ENCODE data around the gene FMN1.

FMN1 gene

DNA sequence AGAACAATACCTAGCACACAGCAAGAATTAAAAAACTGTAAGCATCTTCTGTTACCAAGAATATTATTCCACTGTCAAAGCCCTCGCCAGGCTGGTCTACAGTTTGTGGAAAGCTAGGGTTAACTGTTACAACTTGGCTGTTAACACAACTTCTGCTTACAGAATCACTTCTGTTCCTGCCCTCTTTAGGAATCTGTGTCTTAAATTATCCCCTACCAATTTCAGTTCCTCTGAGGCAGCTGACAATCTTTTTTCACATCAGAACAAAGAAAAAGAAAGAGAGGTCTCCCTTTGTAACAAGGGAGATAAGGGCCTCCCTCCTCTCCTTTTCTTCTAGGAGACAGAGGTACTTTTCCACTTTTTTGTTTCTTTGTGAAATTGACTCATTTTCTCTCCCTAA, 188.9 kb downstream of the FMN1 start:
- no peak for DNase-seq

DNA sequence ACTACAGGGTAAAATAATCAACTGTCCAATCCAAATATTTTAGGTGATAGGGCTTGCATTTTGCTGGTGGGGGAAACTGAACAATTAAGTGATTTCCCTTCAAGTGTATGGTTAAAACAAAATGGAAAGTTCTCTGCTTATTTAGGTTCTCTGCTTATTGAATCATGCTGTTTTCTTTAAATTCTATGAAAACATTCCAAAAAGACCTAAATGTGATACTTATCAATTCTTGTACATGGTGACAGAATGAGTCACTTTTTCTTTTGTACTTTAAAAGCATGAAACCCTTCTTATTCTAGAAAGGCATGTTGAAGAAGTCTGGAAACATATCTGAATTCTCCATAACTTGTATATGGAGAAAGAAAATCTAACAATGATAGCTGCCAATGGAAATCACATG, 192.6 kb downstream of the FMN1 start:
- DNase-seq: no peak

DNA sequence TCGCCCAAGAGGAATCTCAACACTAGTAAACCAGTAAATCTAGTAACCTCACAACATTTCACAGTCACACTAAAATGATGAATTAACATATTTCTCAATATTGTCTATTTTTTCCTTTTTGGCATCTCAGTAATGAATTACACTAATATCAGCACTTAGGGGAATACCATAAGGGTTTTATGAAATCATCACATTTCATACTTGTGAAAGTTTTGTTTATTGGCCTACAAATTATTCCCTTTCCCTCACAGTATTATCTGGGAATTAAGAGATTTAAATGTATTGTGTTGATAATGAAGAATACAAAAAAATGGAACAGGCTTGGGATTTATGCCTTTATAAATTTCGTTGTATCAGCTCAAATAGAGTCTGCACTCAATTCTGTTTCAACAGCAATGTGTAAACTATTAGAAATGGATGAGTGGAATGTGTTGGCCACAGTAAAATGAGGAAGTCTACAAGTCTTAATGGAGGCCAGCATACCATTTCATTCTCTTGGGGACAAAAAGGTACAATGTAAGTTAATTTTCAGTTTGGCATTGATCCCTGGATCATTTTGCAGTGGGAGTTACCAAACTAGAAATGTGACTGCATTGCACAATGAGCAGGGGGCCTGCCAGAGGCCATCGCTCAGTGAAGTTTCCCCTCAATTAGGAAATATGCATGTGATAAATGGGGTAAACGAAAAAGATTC, 195.4 kb downstream of the FMN1 start:
- peak; percentile 61 for DNase-seq

GRCh38 chr15:32998182-32998581, 196.3 kb downstream of the FMN1 start:
- DNase-seq: no peak

- DNase-seq: no peak
Measured at GRCh38 chr15:32994810-32995424, 199.6 kb downstream of the FMN1 start.

DNA sequence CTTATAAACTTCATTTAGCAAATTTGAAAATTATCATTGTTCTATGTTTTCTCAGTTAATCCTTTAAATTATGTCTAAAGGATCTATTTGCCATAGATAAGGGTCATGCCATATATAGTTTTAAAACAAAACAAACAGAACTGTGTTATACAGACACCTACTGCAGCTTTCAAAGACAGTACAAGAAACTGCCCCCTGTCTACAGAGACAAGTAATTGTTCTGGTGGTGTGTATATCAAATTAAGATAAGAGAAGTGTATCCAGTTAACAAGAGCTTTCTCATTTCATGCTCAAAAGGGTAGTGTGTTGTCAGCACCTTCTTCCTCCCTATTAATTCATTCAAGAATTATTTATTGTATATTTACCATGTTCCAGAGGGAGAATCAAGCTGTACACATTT, 201.2 kb downstream of the FMN1 start:
- DNase-seq: no peak

DNA sequence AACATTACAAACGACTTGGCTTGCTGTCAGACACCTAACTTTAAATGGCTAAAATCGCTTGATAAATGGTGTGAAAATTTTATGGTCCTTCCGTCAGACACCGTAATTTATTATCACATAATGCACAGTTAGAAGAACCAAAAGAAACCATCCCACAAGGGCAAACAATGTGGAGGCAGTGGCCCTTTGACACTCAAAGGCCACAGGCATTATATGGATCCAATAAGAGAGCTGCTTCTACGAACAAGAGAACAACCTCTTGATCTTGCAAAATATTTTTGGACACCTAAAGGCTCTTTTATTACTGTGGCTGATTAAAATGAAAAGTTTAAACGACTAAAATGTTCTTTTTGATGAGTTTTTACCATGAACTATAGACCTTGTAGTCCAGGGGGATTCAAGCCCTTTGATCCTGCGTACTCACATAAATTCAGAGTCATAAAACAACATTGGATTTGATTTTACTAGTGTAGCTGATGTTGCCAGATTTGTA, 202.8 kb downstream of the FMN1 start:
- no peak for DNase-seq

DNA sequence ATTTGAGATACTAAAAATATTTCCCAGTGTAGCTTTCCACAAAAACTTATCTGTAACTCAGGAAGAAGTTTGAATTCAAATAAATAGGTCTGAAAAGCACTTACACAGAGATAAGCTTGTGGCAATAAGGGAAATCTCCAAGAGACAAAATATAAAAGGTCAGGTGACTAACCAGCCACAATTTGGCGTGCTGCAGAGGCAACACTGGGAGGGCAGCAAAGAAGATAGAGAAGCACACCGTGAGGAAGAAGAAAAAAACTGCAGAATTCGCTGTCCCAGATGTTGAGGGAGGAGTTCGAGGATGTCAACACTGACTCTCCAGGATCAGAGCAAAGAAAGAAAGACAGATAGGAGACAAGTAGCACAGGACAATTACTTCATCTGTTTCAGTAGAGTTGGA, 204.4 kb downstream of the FMN1 start:
- DNase-seq: no peak

DNA sequence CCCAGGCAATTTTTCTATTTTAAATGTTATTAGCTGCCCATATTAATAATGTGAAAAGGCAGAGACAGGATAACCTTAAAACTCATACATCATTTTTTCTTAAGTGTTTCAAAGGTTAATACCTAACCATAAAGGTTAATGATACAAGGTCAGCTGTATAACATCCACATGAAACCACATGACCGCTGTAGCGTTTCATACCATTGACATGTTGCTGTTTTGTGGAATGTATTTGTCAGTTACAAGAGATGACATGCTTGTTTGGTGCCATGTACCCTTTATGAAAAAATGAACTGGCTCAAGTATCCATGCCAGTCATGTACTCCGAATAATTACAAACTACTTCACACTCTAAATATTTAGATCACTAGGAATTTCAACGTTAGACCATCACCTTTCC, 207.4 kb downstream of the FMN1 start:
- DNase-seq: no peak

- DNase-seq: no peak
Measured at GRCh38 chr15:32986147-32986546, 208.4 kb downstream of the FMN1 start.

DNA sequence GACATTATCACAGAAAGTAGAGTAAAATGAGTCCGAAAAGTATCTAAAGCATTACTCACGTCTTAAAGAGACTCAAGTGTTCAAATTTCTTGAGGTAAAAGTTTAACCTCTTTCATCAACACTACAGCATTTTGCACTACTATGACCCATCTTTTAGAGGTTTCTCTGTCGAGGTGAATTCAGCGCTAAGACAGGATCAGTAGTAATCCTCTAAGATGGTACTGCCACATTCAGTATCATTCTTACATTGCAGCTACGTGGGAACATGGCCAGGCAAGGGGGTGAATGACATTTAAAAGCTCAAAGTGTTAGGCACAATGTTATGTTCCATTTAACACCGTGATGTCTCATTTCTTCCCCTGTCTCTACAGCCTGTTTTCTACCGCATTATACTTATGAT, 210.8 kb downstream of the FMN1 start:
- DNase-seq: no peak

- DNase-seq: no peak
Measured at GRCh38 chr15:32982001-32982400, 212.5 kb downstream of the FMN1 start.

DNA sequence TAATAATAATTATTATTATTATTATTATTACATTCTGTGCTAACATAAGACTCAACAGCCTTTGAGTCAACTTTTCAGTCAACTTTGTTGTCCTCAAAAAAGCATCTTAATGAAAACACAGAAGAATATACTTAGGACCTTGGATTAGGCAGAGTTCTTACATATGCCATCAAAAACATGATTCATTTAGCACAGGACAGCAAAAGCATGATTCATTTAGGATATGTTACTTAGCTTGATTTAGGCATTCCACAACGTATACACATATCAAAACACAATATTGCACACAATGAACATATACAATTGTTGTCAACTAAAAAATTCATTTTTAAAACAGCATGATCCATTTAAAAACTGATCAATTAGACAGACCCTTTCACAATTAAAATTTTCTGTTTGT, 213.0 kb downstream of the FMN1 start:
- no peak for DNase-seq

DNA sequence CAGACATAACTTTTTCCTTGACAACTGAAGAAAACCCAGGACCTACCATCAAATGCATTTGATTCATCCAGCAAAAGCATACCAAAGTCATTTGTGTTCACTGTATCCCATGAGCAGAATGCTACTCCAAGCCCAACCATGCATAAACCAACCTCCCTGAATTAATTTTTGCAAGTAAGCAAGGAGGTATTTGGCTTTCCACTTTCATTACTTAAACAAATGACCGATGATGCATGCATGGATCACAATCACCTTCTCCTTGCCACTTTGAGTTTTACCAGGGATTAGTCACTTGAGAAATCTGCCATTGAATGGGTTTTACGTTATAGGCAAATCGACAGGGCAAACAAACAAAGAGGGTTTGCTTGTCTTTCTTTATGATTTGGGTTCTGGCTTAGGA, 214.8 kb downstream of the FMN1 start:
- DNase-seq: no peak

GRCh38 chr15:32977506-32977905, 217.0 kb downstream of the FMN1 start:
- no peak for DNase-seq

GRCh38 chr15:32974691-32975090, 219.8 kb downstream of the FMN1 start:
- DNase-seq: no peak

DNA sequence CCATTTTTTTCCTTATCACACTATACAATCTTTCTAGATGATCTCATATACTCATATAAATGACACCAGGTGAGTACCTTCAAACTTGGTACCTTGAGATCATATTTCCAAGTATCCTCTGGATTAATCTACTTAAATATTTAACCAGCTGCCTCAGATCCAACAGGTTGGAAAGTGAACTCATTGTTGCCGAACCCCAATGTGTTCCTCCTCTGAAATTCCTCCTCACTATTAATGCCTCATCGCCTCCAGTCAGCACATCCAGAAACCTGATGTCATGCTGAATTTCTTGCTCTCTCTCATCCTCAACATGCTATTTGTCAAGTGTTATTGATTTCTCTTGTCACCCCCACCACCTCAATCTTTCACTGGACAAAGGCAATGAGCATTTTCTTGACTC, 221.8 kb downstream of the FMN1 start:
- no peak for DNase-seq

GRCh38 chr15:32970847-32971246, 223.7 kb downstream of the FMN1 start:
- DNase-seq: no peak

DNA sequence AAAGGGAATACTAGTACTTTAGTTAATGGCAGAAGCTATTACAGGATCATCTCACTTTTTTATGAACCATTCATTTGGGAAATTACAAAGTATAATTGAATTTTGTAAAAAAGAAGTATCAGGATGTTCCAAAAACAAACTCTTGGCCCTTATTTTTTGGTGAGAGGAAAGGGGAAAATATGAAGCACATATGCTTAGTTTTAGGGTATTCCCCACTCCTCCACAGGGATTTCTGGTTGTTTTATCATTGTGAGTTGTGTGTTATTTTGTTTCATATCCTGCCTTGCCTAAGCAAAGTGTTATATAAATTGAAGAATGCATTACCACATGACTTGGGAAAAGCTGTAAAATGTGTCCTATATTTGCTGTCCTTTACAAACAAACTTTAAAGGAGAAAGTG, 227.0 kb downstream of the FMN1 start:
- no peak for DNase-seq

GRCh38 chr15:32966512-32966911, 228.0 kb downstream of the FMN1 start:
- DNase-seq: no peak

DNA sequence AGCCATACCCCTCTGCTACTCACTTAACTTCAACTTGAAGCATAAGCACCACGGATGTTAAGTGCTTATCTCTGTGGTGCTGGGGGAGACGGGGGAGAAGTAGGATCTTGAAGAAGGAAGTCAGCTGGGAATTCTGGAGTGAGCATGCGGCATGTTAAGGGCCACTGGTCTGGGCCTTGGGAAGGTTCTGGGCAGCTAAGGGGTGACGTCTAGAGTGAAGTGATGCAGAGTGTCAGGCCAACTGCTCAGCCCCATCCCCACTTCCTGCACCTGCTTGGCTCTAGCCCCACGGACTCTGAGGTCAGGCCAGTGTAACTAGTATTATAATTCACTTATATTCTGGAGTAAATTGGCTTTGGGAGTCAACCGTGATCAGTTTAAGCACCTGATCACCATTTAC, 228.6 kb downstream of the FMN1 start:
- no peak for DNase-seq

DNA sequence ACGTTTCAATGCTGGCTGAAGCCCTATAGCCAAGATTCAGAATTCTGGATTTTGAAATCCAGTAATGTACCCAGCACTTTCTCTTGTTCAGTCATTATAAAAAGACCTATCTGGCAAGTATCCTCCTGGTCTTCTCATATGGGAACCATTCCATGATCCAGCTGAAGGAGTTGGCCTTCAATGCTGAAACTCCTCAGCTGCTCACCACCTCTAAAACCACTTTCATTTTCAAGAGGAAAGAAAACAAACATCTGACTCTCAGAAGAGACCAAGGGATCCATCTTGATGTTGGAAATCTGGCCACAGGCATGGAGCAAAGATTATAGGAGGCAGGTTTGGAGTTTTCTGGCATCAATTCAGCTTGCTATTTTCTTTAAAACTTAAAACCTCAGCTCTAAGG, 235.4 kb downstream of the FMN1 start:
- no peak for DNase-seq

GRCh38 chr15:32957219-32957618, 237.3 kb downstream of the FMN1 start:
- DNase-seq: no peak

DNA sequence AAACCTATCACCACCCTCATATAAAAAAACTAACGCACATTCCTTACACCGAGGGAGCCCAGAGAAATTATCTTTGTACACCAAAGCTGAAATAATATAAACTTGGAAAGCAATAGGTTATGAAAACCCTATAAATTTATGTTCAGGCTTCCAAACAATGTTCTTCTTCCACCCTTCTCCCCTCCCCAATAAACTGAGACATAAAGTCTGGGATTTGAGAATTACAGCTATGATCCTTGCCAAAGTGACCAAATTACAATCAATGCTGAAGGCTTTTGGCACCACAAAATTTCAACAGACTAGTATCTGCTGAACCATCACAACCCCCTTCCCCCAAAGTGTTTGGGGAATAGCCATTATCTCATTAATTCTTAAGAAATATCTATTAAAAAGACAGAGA, 237.8 kb downstream of the FMN1 start:
- no peak for DNase-seq

GRCh38 chr15:32956006-32956405, 238.5 kb downstream of the FMN1 start:
- peak; percentile 54 for DNase-seq

Data from right hindlimb (tissue), 1 donor.